Gastrocnemius medialis (tissue), 4 donors: Measurements from ENCODE around the gene PEDS1. TPM values are rescaled to one million over a fixed set of nuclear protein-coding genes. Genes with fewer than 3 reads are reported as not detected.

Source experiments
- ATAC-seq, 2 donors: fragments of 150-250 bp; one replicate each; pipeline ENCODE4 v1.9.1; 2016
- DNase-seq, 2 donors: peaks; one replicate each; pipeline ENCODE4 v3.0.0-alpha.2; 2019
- H3K27ac ChIP-seq, 4 donors: fragments of 200-600 bp; sonication (generic); 1 replicate in 1 of 4; 2 replicates in 3 of 4; pipeline ENCODE4 v1.5.1; 2016 to 2018; ENCODE audit warnings: mild to moderate bottlenecking in 2 of 4, moderate library complexity in 1 of 4
- H3K27me3 ChIP-seq, 3 donors: fragments of 200-600 bp; sonication (generic) in 2 of 3; 1 replicate in 1 of 3; 2 replicates in 2 of 3; pipeline versions ENCODE4 v1.5.1 to v1.6.0; 2016 to 2019; ENCODE audit warnings: mild to moderate bottlenecking in 1 of 3, moderate library complexity in 1 of 3
- H3K36me3 ChIP-seq, 2 donors: fragments of 200-600 bp; sonication (generic) in 1 of 2; one replicate each; pipeline ENCODE4 v1.5.1; 2017 to 2018
- H3K4me1 ChIP-seq, 2 donors: fragments of 200-600 bp; sonication (generic) in 1 of 2; one replicate each; pipeline ENCODE4 v1.5.1; 2016 to 2017; ENCODE audit warnings: mild to moderate bottlenecking in 2 of 2
- H3K4me3 ChIP-seq, 4 donors: fragments of 200-600 bp; sonication (generic) in 3 of 4; 1 replicate in 1 of 4; 2 replicates in 3 of 4; pipeline ENCODE4 v1.5.1; 2016 to 2019; ENCODE audit warnings: mild to moderate bottlenecking in 2 of 4
- H3K9me3 ChIP-seq, 3 donors: fragments of 200-600 bp; sonication (generic) in 2 of 3; 1 replicate in 1 of 3; 2 replicates in 2 of 3; pipeline ENCODE4 v1.5.1; 2016 to 2019
- POLR2A ChIP-seq, 2 donors: fragments of 450-650 bp; IDR thresholded peaks; one replicate each; pipeline ENCODE4 v1.6.1; 2017; ENCODE audit warnings: antibody characterized with exemption in 2 of 2, mild to moderate bottlenecking in 2 of 2, moderate library complexity in 2 of 2
- in situ Hi-C, 4 donors: fragments of 200-750 bp; cut with MboI; loops; one replicate each; pipeline versions ENCODE4 v1.15.0 to v1.8.0; 2017; ENCODE audit warnings: low sequenced_read_pairs in 4 of 4
- intact Hi-C: fragments of 100-400 bp; cut with DNase I; formaldehyde crosslinking; loops from one replicate; pipeline ENCODE4 v1.15.1; 2023; ENCODE audit warnings: low total_unique reads
- total RNA-seq, 4 donors: library from RNA; depleted of rRNA; stranded (reverse); fragments of >200 nt; gene quantifications; one replicate each; pipeline versions ENCODE4 v1.1.0 to v1.2.3, GENCODE V29; 2016
- TF ChIP-seq, protein P1 (sequence below), 5 experiments: fragments of 450-650 bp in 3 of 5; fragments of 200-600 bp in 2 of 5; sonication (generic) in 2 of 5; IDR thresholded peaks in 4 of 5; conservative IDR thresholded peaks in 1 of 5; 1 replicate in 4 of 5; 2 replicates in 1 of 5; pipeline ENCODE4 v1.5.1; 2016 to 2019; ENCODE audit warnings: antibody characterized with exemption in 5 of 5, mild to moderate bottlenecking in 3 of 5, moderate library complexity in 3 of 5

The PEDS1 gene
- total RNA-seq, 4 donors from 2014 or later: 33.2 to 77.9 (median 38.2) TPM

DNA sequence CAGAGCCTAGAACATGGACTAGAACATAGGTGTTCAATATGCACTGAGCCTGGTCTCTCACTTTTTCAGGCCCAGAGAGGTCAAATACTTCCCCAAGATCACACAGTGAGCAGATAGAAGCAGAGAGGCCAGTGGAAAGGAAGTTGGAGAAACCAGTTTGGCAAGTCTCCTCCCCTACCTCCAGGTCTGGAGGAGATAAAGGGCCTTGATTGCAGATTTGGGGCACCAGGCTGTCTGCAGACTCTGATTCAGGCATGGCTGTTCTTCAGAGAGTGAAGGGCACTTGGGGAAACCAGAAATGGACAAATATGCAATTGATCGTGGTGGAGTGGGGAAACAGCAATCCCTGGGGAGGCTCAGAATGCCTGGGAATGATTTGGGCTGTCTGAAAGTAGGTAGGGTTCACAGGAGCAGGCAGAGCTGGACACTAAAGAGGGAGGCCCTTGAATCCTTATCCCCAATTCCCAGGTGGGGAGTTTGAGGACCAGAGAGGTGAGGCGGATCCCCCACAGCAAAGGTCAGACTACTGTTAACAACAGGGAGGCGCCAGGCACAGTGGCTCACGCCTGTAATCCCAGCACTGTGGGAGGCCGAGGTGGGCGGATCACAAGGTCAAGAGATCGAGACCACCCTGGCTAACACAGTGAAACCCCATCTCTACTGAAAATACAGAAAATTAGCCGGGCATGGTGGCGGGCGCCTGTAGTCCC is 2.3 kb downstream of the PEDS1 start:
- H3K4me1 ChIP-seq: peaks cover 63 to 66% of the 10 kb centered on the region in 2 donors
- in situ Hi-C loops (no loop called here), intact Hi-C loops (no loop called here)
- H3K27ac ChIP-seq: peak overlapping the region; percentile 91 to 96 (median 94)
- peak overlapping the region in 2 of 4 donors; percentile 82 to 83 for H3K4me3 ChIP-seq
- ATAC-seq: no peak
- H3K27me3 ChIP-seq: no peaks in the 10 kb centered on the region
- H3K9me3 ChIP-seq: no peaks in the 10 kb centered on the region
- TF ChIP-seq, protein P1, sequence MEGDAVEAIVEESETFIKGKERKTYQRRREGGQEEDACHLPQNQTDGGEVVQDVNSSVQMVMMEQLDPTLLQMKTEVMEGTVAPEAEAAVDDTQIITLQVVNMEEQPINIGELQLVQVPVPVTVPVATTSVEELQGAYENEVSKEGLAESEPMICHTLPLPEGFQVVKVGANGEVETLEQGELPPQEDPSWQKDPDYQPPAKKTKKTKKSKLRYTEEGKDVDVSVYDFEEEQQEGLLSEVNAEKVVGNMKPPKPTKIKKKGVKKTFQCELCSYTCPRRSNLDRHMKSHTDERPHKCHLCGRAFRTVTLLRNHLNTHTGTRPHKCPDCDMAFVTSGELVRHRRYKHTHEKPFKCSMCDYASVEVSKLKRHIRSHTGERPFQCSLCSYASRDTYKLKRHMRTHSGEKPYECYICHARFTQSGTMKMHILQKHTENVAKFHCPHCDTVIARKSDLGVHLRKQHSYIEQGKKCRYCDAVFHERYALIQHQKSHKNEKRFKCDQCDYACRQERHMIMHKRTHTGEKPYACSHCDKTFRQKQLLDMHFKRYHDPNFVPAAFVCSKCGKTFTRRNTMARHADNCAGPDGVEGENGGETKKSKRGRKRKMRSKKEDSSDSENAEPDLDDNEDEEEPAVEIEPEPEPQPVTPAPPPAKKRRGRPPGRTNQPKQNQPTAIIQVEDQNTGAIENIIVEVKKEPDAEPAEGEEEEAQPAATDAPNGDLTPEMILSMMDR (IDR thresholded peaks at IDR 0.05 in 4 of 5, conservative IDR thresholded peaks at IDR 0.05 in 1 of 5): no peak
- no peaks in the 10 kb centered on the region for H3K36me3 ChIP-seq
- DNase-seq: no peak

DNA sequence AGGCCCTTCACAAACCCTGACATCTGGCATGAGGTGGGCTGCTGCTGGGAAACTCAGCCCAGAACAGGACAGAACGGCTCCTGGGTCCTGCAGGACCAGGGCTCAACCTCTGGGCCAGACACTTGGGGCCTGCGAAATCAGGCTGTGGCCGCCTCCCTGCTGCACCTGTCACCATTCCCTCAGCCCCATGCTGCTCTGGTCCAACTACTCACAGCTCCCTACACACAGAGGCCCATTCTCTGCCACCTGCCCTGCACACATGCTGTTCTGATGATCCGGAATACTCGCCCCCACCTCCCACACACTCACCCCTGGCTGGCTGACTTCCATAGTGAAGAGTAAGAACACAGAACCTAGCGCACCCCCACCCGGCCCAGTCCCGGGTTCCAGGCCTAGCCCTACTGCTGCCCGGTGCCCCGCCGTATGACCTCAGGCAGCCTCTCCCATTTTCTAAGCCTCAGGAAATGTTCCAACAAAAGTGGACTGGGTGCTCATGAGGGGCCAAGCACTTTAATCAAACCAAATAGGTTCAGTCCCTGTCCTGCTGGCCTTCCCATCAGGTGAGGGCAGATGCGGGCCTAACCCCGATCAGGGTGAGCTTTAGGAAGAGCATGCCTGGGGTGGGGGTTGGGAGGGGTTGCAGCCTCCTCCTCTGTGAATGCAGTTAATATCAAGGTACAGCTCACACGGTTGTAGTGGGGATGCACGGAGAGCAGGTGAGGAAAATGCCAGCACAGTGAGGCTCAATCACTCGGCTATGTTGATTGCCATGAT is 3.9 kb downstream of the PEDS1 start:
- peaks cover 64 to 68% of the 10 kb centered on the region in 2 donors for H3K4me1 ChIP-seq
- intact Hi-C loops: no loop called here

DNA sequence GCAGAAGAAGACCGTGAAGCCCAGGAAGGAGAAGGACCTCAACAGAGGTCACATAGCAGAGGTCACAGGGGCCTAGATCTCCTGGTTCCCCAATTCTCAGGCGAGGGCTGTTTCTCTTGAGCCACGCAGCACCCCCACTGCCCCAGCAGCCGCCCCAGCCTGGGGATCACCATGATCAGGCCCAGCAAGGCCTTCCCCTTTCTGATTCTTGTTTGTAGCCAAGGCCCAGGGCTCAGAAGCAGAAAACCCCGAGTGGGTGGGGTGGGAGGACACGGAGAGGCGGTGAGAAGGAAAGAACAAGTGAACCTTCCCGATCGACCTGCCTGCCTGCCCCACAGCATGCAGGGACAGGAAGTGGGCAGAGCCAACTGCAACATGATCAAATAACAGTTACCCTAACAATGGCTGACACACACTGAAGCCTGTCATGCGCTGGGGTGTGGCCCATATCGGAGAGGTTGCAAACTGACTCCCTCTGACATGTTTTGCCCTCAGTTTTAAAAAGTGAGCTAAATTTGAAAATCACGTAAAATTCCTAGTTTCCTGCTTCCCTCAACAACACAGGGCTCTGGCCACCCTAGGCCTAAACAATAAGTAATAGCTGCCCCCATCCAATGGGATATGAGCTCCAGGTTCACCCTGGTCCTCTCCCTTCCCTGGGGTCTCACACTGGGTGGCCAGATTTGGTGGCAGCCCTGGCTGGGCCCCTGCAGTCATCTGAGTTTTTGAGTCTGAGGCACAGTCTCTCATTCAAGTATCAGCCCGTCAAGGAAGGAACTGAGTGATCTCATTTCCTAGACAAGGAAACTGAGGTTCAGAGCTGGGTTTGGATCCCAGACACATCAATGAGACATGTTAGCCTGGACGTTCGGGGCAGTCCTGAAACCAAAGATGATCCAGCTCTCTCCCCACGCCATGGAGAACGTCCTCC is 6.5 kb downstream of the PEDS1 start:
- TF ChIP-seq, protein P1 (IDR thresholded peaks at IDR 0.05 in 4 of 5, conservative IDR thresholded peaks at IDR 0.05 in 1 of 5): no peak
- peak; percentile 3 to 55 for TF ChIP-seq POLR2A (IDR thresholded peaks at IDR 0.05)
- peak; percentile 50 to 55 for ATAC-seq

More for the DNA sequence above, 3.9 kb downstream of the PEDS1 start:
- TF ChIP-seq, protein P1 (IDR thresholded peaks at IDR 0.05 in 4 of 5, conservative IDR thresholded peaks at IDR 0.05 in 1 of 5): no peak
- no peak for TF ChIP-seq POLR2A (IDR thresholded peaks at IDR 0.05)
- ATAC-seq: peak; percentile 35 to 44
- peak; percentile 56 to 83 for DNase-seq
- in situ Hi-C loops: no loop called here
- no peaks in the 10 kb centered on the region for H3K9me3 ChIP-seq
- H3K36me3 ChIP-seq: no peaks in the 10 kb centered on the region
- peak overlapping the region in 1 of 4 donors; percentile 29 for H3K4me3 ChIP-seq
- H3K27ac ChIP-seq: peak overlapping the region; percentile 91 to 96 (median 94)
- no peaks in the 10 kb centered on the region for H3K27me3 ChIP-seq

DNA sequence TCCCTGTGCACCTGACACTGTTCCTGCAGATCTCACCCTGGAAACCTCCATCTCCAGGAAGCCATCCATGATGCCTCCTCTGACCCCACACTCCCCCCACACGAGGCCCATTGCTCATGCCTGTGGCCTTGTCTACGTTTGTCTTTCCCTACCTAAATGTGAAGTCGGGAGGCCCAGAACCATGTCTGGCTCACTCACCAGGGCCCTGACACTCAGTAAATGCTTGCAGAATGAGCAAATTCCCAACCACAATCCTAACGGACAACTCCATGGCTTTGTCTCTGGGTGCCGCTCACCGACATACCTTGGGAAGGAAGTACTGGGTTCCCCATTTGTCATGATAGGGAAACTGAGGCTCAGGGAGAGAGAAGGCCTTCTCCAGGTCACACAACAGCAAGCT is 7.3 kb downstream of the PEDS1 start:
- ATAC-seq (no peak), DNase-seq (no peak)
- no peak for TF ChIP-seq POLR2A (IDR thresholded peaks at IDR 0.05)
- TF ChIP-seq, protein P1 (IDR thresholded peaks at IDR 0.05 in 4 of 5, conservative IDR thresholded peaks at IDR 0.05 in 1 of 5): no peak
- H3K36me3 ChIP-seq: peaks cover 0 to 10% of the 10 kb centered on the region in 2 donors
- H3K4me3 ChIP-seq: peak overlapping the region in 1 of 4 donors; percentile 28
- no peaks in the 10 kb centered on the region for H3K27me3 ChIP-seq
- H3K9me3 ChIP-seq: no peaks in the 10 kb centered on the region
- intact Hi-C loops (no loop called here), in situ Hi-C loops (no loop called here)
- H3K4me1 ChIP-seq: peaks cover 44 to 57% of the 10 kb centered on the region in 2 donors
- H3K27ac ChIP-seq: peak overlapping the region; percentile 91 to 96 (median 94)

More for the DNA sequence above, 6.5 kb downstream of the PEDS1 start:
- Histone ChIP-seq H3K36me3 (peaks cover 0 to 10% of the 10 kb centered on the region in 2 donors), H3K27me3 (no peaks in the 10 kb centered on the region), H3K27ac (peak overlapping the region; percentile 91 to 96 (median 94)), H3K4me3 (peak overlapping the region in 1 of 4 donors; percentile 28), H3K9me3 (no peaks in the 10 kb centered on the region), H3K4me1 (peaks cover 52 to 62% of the 10 kb centered on the region in 2 donors)
- intact Hi-C loops (no loop called here), in situ Hi-C loops (no loop called here)
- peak; percentile 55 to 73 for DNase-seq
